NB4 (cell line): ENCODE data around the gene TBC1D17.

Source experiments
- DNase-seq: peaks from one replicate; pipeline ENCODE4 v3.0.0; 2010; ENCODE audit warnings: low read depth
- H3K4me3 ChIP-seq: one replicate; pipeline ENCODE4 v1.5.1; 2011; ENCODE audit warnings: mild to moderate bottlenecking, low read depth, low read length, moderate library complexity
- MYC ChIP-seq: IDR thresholded peaks from 2 replicates; pipeline ENCODE4 v1.6.1; 2011; ENCODE audit warnings: low read depth, low read length
- POLR2A ChIP-seq: IDR thresholded peaks from 2 replicates; pipeline ENCODE4 v1.6.1; 2011; ENCODE audit warnings: mild to moderate bottlenecking; ENCODE audit not compliant: insufficient read length; ENCODE audit errors: extremely low read depth
- TF ChIP-seq, protein P1 (sequence below): IDR thresholded peaks from 2 replicates; pipeline ENCODE4 v1.6.1; 2011; ENCODE audit warnings: low read depth, low read length
- TF ChIP-seq, protein P2 (sequence below): IDR thresholded peaks from one replicate; pipeline ENCODE4 v1.5.1; 2012; ENCODE audit warnings: low read depth, low read length

Gene TBC1D17

DNA sequence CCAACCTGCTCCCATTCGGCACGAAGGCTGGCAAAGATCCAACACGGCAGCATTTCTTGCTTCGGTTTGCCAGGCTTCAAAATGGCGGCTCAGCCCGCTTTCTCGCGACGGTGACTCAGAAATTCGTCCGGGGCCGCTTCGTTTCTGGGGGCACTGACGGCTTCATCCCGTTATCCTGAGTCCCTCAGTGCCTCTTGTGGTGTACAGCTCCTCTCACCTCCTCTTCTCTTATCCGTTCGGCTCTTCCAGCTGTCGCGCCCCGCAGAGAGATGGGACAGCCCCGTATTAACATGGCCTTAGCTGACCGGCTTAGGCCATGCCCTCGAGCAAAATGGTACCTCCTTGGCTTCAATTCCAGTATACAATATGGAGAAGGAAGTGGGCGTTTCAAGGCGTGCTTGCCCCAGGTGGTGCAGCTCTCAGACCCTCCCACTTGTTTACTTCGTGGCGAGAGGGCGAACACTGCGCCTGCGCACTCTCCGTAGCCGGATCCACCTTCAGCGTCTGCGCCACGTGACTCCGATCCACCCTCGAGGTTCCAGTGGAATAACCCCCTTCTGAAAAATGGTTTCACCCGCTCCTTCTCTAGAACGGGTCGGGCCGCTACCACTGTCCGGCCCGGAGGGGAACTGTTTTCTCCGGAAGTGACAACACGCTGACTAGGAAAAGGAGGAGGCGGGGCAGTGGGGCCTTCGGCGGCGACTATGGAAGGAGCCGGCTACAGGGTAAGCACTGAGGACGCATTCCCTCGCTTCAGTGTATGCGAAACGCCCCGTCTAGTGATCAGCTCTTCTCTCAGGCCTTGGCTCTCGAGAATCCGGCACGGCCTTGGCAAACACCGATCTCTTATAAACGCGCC lies at the start of gene TBC1D17, which contains the start of gene AKT1S1:
TSS of gene TBC1D17 (plus strand) at position 683 of the 859 bp plus-strand sequence. CDS start at position 705, 22 bp downstream.
TSS of gene AKT1S1 (minus strand) at position 336 of the 859 bp plus-strand sequence. CDS start 4,060 bp downstream, outside the sequence.
- H3K4me3 ChIP-seq = peak within 1 kb of the TSS; percentile 93
- peak; percentile 99 for DNase-seq
- TF ChIP-seq, protein P1, sequence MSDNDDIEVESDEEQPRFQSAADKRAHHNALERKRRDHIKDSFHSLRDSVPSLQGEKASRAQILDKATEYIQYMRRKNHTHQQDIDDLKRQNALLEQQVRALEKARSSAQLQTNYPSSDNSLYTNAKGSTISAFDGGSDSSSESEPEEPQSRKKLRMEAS = peak; percentile 100
- TF ChIP-seq, protein P2, sequence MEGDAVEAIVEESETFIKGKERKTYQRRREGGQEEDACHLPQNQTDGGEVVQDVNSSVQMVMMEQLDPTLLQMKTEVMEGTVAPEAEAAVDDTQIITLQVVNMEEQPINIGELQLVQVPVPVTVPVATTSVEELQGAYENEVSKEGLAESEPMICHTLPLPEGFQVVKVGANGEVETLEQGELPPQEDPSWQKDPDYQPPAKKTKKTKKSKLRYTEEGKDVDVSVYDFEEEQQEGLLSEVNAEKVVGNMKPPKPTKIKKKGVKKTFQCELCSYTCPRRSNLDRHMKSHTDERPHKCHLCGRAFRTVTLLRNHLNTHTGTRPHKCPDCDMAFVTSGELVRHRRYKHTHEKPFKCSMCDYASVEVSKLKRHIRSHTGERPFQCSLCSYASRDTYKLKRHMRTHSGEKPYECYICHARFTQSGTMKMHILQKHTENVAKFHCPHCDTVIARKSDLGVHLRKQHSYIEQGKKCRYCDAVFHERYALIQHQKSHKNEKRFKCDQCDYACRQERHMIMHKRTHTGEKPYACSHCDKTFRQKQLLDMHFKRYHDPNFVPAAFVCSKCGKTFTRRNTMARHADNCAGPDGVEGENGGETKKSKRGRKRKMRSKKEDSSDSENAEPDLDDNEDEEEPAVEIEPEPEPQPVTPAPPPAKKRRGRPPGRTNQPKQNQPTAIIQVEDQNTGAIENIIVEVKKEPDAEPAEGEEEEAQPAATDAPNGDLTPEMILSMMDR = no peak
- TF ChIP-seq MYC = peak; percentile 95
- peak; percentile 62 for TF ChIP-seq POLR2A

DNA sequence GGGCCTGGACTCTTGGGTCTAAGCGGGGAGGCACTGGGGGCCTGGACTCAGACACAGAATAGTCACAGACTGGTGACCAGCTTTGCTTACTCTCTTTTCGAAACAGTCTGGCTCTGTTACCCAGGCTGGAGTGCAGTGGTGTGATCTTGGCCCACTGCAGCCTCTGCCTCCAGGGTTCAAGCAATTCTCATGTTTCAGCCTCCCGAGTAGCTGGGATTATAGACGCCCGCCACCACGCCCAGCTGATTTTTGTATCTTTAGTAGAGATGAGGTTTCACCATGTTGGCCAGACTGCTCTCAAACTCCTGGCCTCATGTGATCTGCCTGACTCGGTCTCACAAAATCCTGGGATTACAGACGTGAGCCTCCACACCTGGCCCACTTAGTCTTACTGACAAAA lies 48.3 kb upstream of the TBC1D17 start:
- DNase-seq = no peak
- no peak for TF ChIP-seq POLR2A
- no peak for TF ChIP-seq MYC
- TF ChIP-seq, protein P2 = no peak
- TF ChIP-seq, protein P1 = no peak
- no peak overlapping the region for H3K4me3 ChIP-seq

DNA sequence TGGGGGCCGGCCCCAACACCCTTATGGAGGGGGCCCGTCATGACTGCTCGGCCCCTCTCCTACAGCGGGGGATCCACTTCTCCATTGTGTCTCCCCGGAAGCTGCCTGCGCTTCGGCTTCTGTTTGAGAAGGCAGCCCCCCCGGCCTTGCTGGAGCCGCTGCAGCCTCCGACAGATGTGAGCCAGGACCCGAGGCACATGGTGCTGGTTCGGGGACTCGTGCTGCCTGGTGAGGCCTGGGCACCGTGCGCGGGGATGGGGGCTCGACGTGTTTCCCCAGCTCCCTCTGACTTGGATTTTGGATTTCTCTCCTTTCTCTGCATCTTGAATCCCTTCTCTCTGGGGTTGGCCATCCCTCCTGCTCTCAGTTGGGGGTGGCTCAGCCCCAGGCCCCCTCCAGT lies 47.8 kb upstream of the TBC1D17 start:
- TF ChIP-seq, protein P1 = no peak
- TF ChIP-seq POLR2A (no peak), MYC (no peak)
- TF ChIP-seq, protein P2 = no peak
- no peak for DNase-seq
- H3K4me3 ChIP-seq = no peak overlapping the region

DNA sequence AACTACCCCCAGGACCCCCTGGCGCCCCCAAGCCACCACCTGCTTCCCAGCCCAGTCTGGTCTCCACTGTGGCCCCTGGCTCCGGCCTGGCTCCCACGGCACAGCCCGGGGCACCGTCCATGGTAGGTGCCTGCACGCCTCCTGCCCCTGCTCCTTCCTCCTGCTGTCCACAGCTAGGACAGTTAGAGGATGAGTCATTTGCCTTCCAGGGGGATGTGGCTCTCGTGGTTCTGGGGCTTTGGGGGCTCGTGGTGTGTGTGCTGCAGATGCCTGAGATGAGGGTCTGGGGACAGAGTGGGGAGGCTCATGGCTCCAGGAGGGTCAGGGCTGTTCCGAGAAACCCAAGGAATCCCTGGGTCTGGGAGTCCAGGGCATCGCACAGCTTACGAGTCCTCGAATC lies 46.7 kb upstream of the TBC1D17 start:
- TF ChIP-seq, protein P1 = 0 out of 2 replicates have a peak, but pooled peaks have one; percentile 31
- TF ChIP-seq MYC (no peak), POLR2A (no peak)
- peak; percentile 77 for DNase-seq
- H3K4me3 ChIP-seq = peak overlapping the region; percentile 25

DNA sequence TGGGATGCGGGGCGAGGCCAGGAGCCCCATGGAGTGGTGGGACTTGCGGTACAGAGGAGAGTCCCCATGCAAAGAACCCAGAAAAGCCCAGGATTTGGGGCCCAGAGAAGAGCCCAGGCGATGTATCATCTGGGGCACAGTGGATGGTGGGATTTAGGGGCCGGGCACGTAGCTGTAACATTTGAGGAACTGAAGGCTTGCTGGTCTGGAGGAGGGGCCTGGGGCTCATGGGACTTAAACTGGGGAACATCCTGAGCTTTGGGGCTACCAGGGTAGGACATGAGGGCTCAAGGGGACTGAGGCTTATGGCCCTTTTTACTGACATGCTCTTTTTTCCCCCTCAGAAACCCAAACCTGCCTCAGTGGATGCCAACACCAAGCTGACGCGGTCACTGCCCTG lies 45.9 kb upstream of the TBC1D17 start:
- no peak for TF ChIP-seq POLR2A
- TF ChIP-seq MYC = no peak
- TF ChIP-seq, protein P1 = no peak; the same call in 1 of the 2 replicates
- TF ChIP-seq, protein P2 = no peak
- peak overlapping the region; percentile 52 for H3K4me3 ChIP-seq

DNA sequence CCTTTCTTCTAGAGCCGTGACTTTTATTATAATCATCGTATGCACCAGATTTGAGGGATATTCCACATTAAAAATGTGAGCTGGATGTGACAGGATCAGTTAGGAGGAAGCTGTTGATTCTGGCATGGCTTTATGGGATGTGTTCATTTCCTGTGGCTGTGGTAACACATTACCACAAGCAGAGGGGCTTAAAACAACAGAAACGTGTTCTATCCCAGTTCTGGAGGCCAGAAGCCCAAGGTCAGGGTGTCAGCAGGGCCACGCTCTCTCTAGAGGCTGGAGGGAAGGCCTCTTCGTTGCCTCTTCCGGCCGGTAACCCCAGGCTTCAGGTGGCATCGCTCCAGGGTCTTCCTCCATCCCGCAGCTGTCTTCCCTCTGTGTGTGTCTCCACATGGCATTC lies 44.9 kb upstream of the TBC1D17 start:
- TF ChIP-seq, protein P1 = peak; percentile 88
- TF ChIP-seq POLR2A (no peak), MYC (peak; percentile 93)
- TF ChIP-seq, protein P2 = no peak
- H3K4me3 ChIP-seq = peak overlapping the region; percentile 52
- peak; percentile 93 for DNase-seq

More for the DNA sequence above, 45.9 kb upstream of the TBC1D17 start:
- DNase-seq = peak; percentile 85
